ENCODE data around the gene PTTG1.

Gene PTTG1

DNA sequence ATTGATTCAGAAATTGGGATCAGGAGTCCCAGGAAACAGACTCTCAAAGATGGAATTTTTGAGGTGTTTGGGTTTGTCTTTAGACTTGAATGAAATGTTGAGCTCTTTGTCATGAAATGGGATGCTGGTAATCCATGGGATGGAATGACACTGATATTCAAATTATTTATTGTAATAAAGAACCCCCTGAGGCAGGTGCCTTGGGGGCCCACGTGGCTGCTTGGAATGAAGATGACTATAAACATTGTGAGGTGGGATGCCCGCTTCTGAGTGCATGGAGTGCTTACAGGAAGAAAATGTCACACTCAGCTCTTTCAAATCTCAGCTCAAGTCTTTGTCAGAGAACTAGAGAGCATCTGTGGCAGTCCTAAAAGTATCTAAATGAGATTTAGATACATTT, 41.6 kb upstream of the PTTG1 start:
- no peak for TF ChIP-seq CTCF (IDR thresholded peaks at IDR 0.05; ENCODE audit: low read depth, low read length)
- no peak for DNase-seq (ENCODE audit: extremely low read depth, low read depth)

DNA sequence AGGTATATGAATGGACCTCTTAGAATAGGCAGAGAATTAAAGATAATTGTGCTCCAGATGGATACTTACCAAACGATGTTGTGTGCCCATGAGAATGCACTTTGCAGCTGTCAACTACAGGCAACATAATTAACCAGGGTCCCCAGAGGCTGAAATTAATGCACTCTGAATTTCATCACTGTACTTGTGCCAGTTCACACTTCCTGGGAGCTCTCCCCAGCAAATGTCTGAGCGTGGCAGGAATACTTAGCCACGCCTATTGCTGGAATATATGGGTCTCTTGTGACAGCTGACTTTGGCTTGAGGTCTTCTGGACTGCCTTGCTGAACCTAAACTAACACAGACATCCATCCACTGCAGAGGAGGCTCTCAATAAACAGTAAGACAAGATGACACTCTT, 39.3 kb upstream of the PTTG1 start:
- TF ChIP-seq CTCF (IDR thresholded peaks at IDR 0.05; ENCODE audit: low read depth, low read length) = no peak
- no peak for DNase-seq (ENCODE audit: extremely low read depth, low read depth)

DNA sequence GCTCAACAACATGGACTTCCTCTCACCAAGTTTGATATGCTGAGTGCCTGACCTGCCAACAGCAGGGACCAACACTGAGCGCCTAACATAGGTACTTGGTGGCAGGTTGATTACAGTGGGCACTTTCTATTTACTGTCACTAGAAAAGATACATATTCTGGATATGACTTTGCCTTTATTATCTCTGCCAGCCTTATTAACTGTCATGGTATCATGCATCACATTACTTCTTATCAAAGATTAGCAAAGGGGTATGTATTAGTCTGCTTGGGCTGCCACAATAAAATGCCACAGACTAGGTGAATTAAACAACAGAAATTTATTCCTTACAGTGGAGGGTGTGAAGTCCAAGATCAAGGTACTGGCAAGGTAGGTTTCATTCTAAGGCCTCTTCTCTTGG, 37.0 kb upstream of the PTTG1 start:
- DNase-seq (ENCODE audit: extremely low read depth, low read depth) = no peak
- no peak for TF ChIP-seq CTCF (IDR thresholded peaks at IDR 0.05; ENCODE audit: low read depth, low read length)

- no peak for TF ChIP-seq CTCF (IDR thresholded peaks at IDR 0.05; ENCODE audit: low read depth, low read length)
- no peak for DNase-seq (ENCODE audit: extremely low read depth, low read depth)
Measured at GRCh38 chr5:160385496-160385895, 36.2 kb upstream of the PTTG1 start.

DNA sequence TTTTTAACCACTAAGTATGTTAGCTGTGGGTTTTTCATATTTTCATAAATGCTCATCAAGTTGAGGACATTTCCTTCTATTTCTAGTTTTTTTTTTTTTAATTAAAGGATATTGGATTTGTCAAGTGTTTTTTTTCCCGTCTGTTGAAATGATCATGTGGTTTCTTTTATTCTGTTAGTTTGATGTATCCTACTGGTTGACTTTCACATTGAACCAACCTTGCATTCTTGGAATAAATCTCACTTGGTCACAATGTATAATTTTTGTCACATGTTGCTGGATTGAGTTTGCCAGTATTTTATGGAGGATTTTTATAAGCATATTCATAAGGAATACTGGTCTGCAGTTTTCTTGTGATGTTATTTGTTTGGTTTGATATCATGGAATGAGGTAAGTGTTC, 34.2 kb upstream of the PTTG1 start:
- no peak for TF ChIP-seq CTCF (IDR thresholded peaks at IDR 0.05; ENCODE audit: low read depth, low read length)
- no peak for DNase-seq (ENCODE audit: extremely low read depth, low read depth)

DNA sequence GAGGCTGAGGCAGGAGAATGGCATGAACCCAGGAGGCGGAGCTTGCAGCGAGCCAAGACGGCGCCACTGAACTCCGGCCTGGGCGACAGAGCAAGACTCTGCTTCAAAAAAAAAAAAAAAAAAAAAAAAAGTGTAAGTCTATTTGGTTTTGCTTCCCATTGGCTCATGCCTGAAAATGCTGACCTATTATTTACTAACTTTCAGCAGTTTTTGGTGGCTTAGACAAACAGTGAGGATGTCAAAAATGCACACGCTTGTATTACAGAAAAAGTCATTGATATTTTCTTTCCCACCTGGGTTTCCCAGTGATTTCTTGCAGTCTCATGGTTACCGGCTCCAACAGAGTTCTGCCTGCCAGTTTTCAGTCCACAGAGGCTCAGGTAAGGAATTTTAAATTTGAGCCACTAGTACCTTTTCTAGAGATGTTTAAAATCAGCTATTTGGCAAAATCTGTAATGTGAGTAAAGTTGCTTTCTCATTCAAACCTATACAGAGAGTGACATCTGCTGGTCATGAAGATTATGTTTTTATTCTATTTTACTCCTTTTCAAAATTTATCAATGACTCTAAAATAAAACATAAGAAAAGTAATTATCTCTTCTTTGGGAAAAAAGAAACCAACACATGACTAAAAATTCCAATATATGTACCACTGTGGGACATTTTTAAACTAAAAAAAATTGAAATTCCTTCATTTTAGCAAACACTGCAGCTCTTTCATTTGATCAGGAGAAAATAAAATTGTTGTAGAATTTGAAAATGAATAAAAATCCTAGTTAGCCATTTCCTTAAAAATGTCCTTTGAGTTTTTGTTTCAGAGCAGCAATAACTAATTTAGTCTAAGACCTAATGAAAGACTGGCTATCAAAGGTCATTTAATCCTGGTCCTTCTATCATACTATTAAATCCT, 30.6 kb upstream of the PTTG1 start:
- DNase-seq (ENCODE audit: extremely low read depth, low read depth) = no peak
- TF ChIP-seq CTCF (IDR thresholded peaks at IDR 0.05; ENCODE audit: low read depth, low read length) = peak; percentile 39

DNA sequence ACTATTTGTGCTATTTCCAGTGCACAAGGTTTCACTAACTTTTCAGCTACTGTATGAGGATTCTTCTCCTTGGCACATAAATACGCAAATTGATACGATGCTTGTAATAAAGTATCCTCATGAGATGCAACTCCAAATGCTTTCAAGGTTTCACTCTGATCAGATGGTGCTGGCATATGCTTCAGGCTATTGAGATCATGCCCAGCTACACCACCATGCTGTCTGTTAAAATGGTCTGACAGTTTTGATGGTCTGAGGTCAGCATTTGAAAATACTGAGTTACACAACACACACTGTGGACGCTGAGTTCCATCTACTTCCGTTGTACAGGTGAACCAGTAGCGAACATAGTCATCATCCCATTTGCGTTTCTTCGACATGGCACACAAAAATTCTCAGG, 26.5 kb upstream of the PTTG1 start:
- DNase-seq (ENCODE audit: extremely low read depth, low read depth) = no peak
- no peak for TF ChIP-seq CTCF (IDR thresholded peaks at IDR 0.05; ENCODE audit: low read depth, low read length)
